SK-N-SH (cell line): ENCODE results near the gene SPDEF.

Source experiments
- CTCF ChIP-seq: fragments of 200-600 bp; sonication (generic); IDR thresholded peaks from 2 replicates; pipeline ENCODE4 v1.6.1; 2017; ENCODE audit warnings: antibody characterized with exemption, mild to moderate bottlenecking, moderate library complexity
- ELF1 ChIP-seq: IDR thresholded peaks from 2 replicates; pipeline ENCODE4 v1.4.0; 2012
- EP300 ChIP-seq, 2 experiments: IDR thresholded peaks; 2 replicates each; pipeline versions ENCODE4 v1.4.0 to v1.6.1; 2012; ENCODE audit warnings: borderline replicate concordance in 1 of 2, low read depth in 1 of 2, low read length in 1 of 2
- FOXJ3 ChIP-seq: sonication (generic); formaldehyde crosslinking; IDR thresholded peaks from 2 replicates; pipeline ENCODE4 v1.5.1; 2020; ENCODE audit warnings: mild to moderate bottlenecking, missing genetic modification reagents
- FOXM1 ChIP-seq: IDR thresholded peaks from 2 replicates; pipeline ENCODE4 v1.4.0; 2012; ENCODE audit warnings: low read depth, mild to moderate bottlenecking
- GATA2 ChIP-seq: sonication (generic); formaldehyde crosslinking; IDR thresholded peaks from 2 replicates; pipeline ENCODE4 v1.5.0; 2020; ENCODE audit warnings: mild to moderate bottlenecking, missing genetic modification reagents
- MXI1 ChIP-seq: IDR thresholded peaks from 2 replicates; pipeline ENCODE4 v1.6.1; 2012; ENCODE audit warnings: mild to moderate bottlenecking, low read depth, low read length, improper control_type of control experiment
- NFIC ChIP-seq: IDR thresholded peaks from 2 replicates; pipeline ENCODE4 v1.4.0; 2012; ENCODE audit warnings: borderline replicate concordance
- NRF1 ChIP-seq: IDR thresholded peaks from 2 replicates; pipeline ENCODE4 v1.6.1; 2012; ENCODE audit warnings: low read depth, mild to moderate bottlenecking, low read length
- POLR2AphosphoS5 ChIP-seq: IDR thresholded peaks from 2 replicates; pipeline ENCODE4 v1.6.1; 2012; ENCODE audit warnings: low read depth, low read length
- REST ChIP-seq: IDR thresholded peaks from 2 replicates; pipeline ENCODE4 v1.6.1; 2012; ENCODE audit warnings: mild to moderate bottlenecking, low read depth, low read length, moderate library complexity
- TAF1 ChIP-seq: IDR thresholded peaks from 2 replicates; pipeline ENCODE4 v1.6.1; 2012; ENCODE audit warnings: low read depth, mild to moderate bottlenecking, low read length, moderate library complexity, borderline replicate concordance
- USF2 ChIP-seq: fragments of 150-350 bp; IDR thresholded peaks from 2 replicates; pipeline ENCODE4 v1.6.1; 2017; ENCODE audit warnings: antibody characterized with exemption, low read length, low read depth, borderline replicate concordance
- YY1 ChIP-seq: IDR thresholded peaks from 2 replicates; pipeline ENCODE4 v1.4.0; 2012; ENCODE audit warnings: low read depth, mild to moderate bottlenecking

- TF ChIP-seq CTCF (no peak), NFIC (no peak), FOXM1 (no peak), REST (no peak), TAF1 (no peak), FOXJ3 (CRISPR knock-in tag) (no peak), POLR2AphosphoS5 (no peak), USF2 (no peak), ELF1 (no peak), EP300 (IDR thresholded peaks at IDR 0.05; ENCODE audit: borderline replicate concordance in 1 of 2, low read depth in 1 of 2, low read length in 1 of 2) (no peak), GATA2 (CRISPR knock-in tag) (no peak), YY1 (no peak), NRF1 (no peak), MXI1 (no peak)
Measured at GRCh38 chr6:34553146-34553545, 3.0 kb downstream of the SPDEF start.
